ENCODE data around the gene TP53TG5.
A peak's percentile ranks its signal among the peaks of the same experiment; 100 is the strongest.

TP53TG5 gene

GRCh38 chr20:45339799-45340198 lies 38.3 kb downstream of the TP53TG5 start:
- no peak for TF ChIP-seq CTCF (IDR thresholded peaks at IDR 0.05; ENCODE audit: low read depth, low read length)

GRCh38 chr20:45339084-45339483 lies 39.0 kb downstream of the TP53TG5 start:
- TF ChIP-seq CTCF (IDR thresholded peaks at IDR 0.05; ENCODE audit: low read depth, low read length) = no peak
- H3K4me3 ChIP-seq (ENCODE audit: low read depth, low read length) = no peak overlapping the region

More at GRCh38 chr20:45339799-45340198, 38.3 kb downstream of the TP53TG5 start:
- H3K4me3 ChIP-seq (ENCODE audit: low read depth, low read length) = no peak overlapping the region

- no peak for TF ChIP-seq CTCF (IDR thresholded peaks at IDR 0.05; ENCODE audit: low read depth, low read length)
- H3K4me3 ChIP-seq (ENCODE audit: low read depth, low read length) = peak overlapping the region; percentile 16; the same call in 1 of the 2 replicates
These were observed 39.7 kb downstream of the TP53TG5 start for GRCh38 chr20:45338121-45339030.

- no peak for TF ChIP-seq CTCF (IDR thresholded peaks at IDR 0.05; ENCODE audit: low read depth, low read length)
- no peak overlapping the region; the same call in 1 of the 2 replicates for H3K4me3 ChIP-seq (ENCODE audit: low read depth, low read length)
These were observed 40.6 kb downstream of the TP53TG5 start for GRCh38 chr20:45337367-45338120.

- TF ChIP-seq CTCF (IDR thresholded peaks at IDR 0.05; ENCODE audit: low read depth, low read length) = no peak
- no peak overlapping the region for H3K4me3 ChIP-seq (ENCODE audit: low read depth, low read length)
These were observed 41.4 kb downstream of the TP53TG5 start for GRCh38 chr20:45336530-45337366.

GRCh38 chr20:45330476-45330875 lies 47.6 kb downstream of the TP53TG5 start:
- no peak for TF ChIP-seq CTCF (IDR thresholded peaks at IDR 0.05; ENCODE audit: low read depth, low read length)
- H3K4me3 ChIP-seq (ENCODE audit: low read depth, low read length) = no peak overlapping the region
